ENCODE measurements around the gene USP2. TPM values are rescaled to one million over a fixed set of nuclear protein-coding genes. Genes with fewer than 3 reads are reported as not detected.

Gene USP2
- total and polyA plus RNA-seq, 2 of the 8 experiments (the other 6 are each of a cell fraction or from before 2014, with no cell fraction given): 2.2 to 6.9 TPM

DNA sequence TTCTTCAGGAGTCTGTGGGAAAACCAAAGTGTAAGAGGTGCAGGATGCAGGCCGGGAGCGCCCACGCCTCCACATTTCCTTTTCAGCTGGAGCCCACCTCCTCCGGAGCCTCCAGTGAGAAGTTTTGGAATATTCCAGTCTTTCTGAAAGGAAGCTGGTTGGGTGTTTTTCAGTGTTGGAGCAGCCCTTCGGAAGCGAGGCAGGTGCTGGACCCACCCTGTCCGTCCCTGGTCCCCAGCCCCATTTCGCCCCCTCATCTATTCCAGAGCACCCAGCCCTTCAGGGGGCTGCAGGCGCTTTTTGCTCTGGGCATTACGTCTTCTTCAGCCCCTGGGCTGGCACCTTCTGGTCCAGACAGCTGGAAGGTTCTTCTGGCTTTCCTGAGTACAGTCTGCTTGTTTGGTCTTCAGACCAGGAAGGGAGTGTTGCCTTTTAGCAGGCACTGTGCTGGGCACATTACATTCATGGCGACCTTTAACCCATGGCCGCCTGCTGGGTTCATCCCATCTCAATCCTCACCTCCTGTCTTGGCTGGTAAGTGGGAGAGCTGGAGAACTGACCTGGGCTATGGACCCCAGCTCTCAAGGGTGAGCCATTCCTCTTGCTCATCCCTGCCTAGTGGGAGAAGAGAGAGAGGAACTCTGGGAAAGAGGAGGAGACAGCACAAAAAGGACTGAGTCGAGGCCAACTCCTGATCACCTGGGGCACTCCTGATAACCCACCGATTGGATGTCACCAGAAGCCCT lies 42.2 kb upstream of the USP2 start (continued):
- TF ChIP-seq, protein P1, sequence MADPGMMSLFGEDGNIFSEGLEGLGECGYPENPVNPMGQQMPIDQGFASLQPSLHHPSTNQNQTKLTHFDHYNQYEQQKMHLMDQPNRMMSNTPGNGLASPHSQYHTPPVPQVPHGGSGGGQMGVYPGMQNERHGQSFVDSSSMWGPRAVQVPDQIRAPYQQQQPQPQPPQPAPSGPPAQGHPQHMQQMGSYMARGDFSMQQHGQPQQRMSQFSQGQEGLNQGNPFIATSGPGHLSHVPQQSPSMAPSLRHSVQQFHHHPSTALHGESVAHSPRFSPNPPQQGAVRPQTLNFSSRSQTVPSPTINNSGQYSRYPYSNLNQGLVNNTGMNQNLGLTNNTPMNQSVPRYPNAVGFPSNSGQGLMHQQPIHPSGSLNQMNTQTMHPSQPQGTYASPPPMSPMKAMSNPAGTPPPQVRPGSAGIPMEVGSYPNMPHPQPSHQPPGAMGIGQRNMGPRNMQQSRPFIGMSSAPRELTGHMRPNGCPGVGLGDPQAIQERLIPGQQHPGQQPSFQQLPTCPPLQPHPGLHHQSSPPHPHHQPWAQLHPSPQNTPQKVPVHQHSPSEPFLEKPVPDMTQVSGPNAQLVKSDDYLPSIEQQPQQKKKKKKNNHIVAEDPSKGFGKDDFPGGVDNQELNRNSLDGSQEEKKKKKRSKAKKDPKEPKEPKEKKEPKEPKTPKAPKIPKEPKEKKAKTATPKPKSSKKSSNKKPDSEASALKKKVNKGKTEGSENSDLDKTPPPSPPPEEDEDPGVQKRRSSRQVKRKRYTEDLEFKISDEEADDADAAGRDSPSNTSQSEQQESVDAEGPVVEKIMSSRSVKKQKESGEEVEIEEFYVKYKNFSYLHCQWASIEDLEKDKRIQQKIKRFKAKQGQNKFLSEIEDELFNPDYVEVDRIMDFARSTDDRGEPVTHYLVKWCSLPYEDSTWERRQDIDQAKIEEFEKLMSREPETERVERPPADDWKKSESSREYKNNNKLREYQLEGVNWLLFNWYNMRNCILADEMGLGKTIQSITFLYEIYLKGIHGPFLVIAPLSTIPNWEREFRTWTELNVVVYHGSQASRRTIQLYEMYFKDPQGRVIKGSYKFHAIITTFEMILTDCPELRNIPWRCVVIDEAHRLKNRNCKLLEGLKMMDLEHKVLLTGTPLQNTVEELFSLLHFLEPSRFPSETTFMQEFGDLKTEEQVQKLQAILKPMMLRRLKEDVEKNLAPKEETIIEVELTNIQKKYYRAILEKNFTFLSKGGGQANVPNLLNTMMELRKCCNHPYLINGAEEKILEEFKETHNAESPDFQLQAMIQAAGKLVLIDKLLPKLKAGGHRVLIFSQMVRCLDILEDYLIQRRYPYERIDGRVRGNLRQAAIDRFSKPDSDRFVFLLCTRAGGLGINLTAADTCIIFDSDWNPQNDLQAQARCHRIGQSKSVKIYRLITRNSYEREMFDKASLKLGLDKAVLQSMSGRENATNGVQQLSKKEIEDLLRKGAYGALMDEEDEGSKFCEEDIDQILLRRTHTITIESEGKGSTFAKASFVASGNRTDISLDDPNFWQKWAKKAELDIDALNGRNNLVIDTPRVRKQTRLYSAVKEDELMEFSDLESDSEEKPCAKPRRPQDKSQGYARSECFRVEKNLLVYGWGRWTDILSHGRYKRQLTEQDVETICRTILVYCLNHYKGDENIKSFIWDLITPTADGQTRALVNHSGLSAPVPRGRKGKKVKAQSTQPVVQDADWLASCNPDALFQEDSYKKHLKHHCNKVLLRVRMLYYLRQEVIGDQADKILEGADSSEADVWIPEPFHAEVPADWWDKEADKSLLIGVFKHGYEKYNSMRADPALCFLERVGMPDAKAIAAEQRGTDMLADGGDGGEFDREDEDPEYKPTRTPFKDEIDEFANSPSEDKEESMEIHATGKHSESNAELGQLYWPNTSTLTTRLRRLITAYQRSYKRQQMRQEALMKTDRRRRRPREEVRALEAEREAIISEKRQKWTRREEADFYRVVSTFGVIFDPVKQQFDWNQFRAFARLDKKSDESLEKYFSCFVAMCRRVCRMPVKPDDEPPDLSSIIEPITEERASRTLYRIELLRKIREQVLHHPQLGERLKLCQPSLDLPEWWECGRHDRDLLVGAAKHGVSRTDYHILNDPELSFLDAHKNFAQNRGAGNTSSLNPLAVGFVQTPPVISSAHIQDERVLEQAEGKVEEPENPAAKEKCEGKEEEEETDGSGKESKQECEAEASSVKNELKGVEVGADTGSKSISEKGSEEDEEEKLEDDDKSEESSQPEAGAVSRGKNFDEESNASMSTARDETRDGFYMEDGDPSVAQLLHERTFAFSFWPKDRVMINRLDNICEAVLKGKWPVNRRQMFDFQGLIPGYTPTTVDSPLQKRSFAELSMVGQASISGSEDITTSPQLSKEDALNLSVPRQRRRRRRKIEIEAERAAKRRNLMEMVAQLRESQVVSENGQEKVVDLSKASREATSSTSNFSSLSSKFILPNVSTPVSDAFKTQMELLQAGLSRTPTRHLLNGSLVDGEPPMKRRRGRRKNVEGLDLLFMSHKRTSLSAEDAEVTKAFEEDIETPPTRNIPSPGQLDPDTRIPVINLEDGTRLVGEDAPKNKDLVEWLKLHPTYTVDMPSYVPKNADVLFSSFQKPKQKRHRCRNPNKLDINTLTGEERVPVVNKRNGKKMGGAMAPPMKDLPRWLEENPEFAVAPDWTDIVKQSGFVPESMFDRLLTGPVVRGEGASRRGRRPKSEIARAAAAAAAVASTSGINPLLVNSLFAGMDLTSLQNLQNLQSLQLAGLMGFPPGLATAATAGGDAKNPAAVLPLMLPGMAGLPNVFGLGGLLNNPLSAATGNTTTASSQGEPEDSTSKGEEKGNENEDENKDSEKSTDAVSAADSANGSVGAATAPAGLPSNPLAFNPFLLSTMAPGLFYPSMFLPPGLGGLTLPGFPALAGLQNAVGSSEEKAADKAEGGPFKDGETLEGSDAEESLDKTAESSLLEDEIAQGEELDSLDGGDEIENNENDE (IDR thresholded peaks at IDR 0.05; ENCODE audit: insufficient replicate concordance, low read length): no peak
- TF ChIP-seq SP4 (IDR thresholded peaks at IDR 0.05; ENCODE audit: low read length) (no peak), EP300 (IDR thresholded peaks at IDR 0.05; ENCODE audit: borderline replicate concordance in 1 of 2, low read depth in 2 of 2, low read length in 2 of 2) (no peak), CREB1 (IDR thresholded peaks at IDR 0.05) (no peak), RBBP5 (IDR thresholded peaks at IDR 0.05; ENCODE audit: borderline replicate concordance, low read depth, low read length) (no peak), RNF2 (IDR thresholded peaks at IDR 0.05; ENCODE audit: borderline replicate concordance, low read depth, low read length, missing control alignments, poor library complexity, severe bottlenecking) (no peak), TCF12 (IDR thresholded peaks at IDR 0.05; ENCODE audit: low read depth, low read length) (no peak), TAF7 (optimal IDR thresholded peaks at IDR 0.05; ENCODE audit: borderline replicate concordance, low read depth, low read length) (peak; percentile 96)
- TF ChIP-seq, protein P2, sequence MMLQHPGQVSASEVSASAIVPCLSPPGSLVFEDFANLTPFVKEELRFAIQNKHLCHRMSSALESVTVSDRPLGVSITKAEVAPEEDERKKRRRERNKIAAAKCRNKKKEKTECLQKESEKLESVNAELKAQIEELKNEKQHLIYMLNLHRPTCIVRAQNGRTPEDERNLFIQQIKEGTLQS (IDR thresholded peaks at IDR 0.05; ENCODE audit: insufficient read depth, low read depth, low read length): no peak
